NCI-H82 treated with DMSO at 0.1 percent for 48 hours (cell line): ENCODE measurements around the gene CRACR2B.
A peak's percentile ranks its signal among the peaks of the same experiment; 100 is the strongest.

ENCODE experiments used
- DNase-seq: peaks from one replicate; lab custom pipeline; 2025; ENCODE audit not compliant: unreplicated experiment; lab: John Stamatoyannopoulos, UW

CRACR2B gene

GRCh38 chr11:865462-866430 lies 38.0 kb downstream of the CRACR2B start:
- no peak for DNase-seq

GRCh38 chr11:866481-866880 lies 38.8 kb downstream of the CRACR2B start:
- DNase-seq: no peak

- DNase-seq: no peak
These were observed 40.2 kb downstream of the CRACR2B start for GRCh38 chr11:867856-868358.

GRCh38 chr11:868394-868793 lies 40.7 kb downstream of the CRACR2B start:
- no peak for DNase-seq

- DNase-seq: no peak
These were observed 41.1 kb downstream of the CRACR2B start for GRCh38 chr11:868802-869201.

- no peak for DNase-seq
These were observed 41.8 kb downstream of the CRACR2B start for GRCh38 chr11:869399-870126.

GRCh38 chr11:870127-870413 lies 42.4 kb downstream of the CRACR2B start:
- DNase-seq: no peak

- no peak for DNase-seq
These were observed 42.7 kb downstream of the CRACR2B start for GRCh38 chr11:870418-870817.

GRCh38 chr11:871472-871871 lies 43.8 kb downstream of the CRACR2B start:
- no peak for DNase-seq

GRCh38 chr11:872799-873198 lies 45.1 kb downstream of the CRACR2B start:
- no peak for DNase-seq

- DNase-seq: no peak
These were observed 46.0 kb downstream of the CRACR2B start for GRCh38 chr11:873706-874105.

GRCh38 chr11:875203-875602 lies 47.5 kb downstream of the CRACR2B start:
- no peak for DNase-seq

- no peak for DNase-seq
These were observed 48.1 kb downstream of the CRACR2B start for GRCh38 chr11:875769-876301.

GRCh38 chr11:876545-876944 lies 48.8 kb downstream of the CRACR2B start:
- no peak for DNase-seq

GRCh38 chr11:877565-877964 lies 49.8 kb downstream of the CRACR2B start:
- DNase-seq: peak; percentile 8

GRCh38 chr11:880447-880846 lies 52.7 kb downstream of the CRACR2B start:
- no peak for DNase-seq
